NCI-H2227 treated with DMSO at 0.1 percent for 48 hours (cell line): ENCODE results near the gene ECHDC3.
"Not testable (repeated sequence)": the region's sequence is repeated elsewhere in the genome, so short reads cannot be mapped to it uniquely, and the experiment has no call there.

Experiments
- DNase-seq: peaks from one replicate; lab custom pipeline; 2025; lab: John Stamatoyannopoulos, UW

ECHDC3 gene

GRCh38 chr10:11715815-11716494 is 26.2 kb upstream of the ECHDC3 start:
- no peak for DNase-seq

- DNase-seq = no peak
Measured at GRCh38 chr10:11716686-11717085, 25.5 kb upstream of the ECHDC3 start.

- DNase-seq = no peak
Measured at GRCh38 chr10:11719496-11720259, 22.5 kb upstream of the ECHDC3 start.

GRCh38 chr10:11720260-11720741 is 21.9 kb upstream of the ECHDC3 start:
- DNase-seq = no peak

- DNase-seq = no peak
Measured at GRCh38 chr10:11721806-11722205, 20.4 kb upstream of the ECHDC3 start.

GRCh38 chr10:11723359-11723758 is 18.8 kb upstream of the ECHDC3 start:
- DNase-seq = no peak

- DNase-seq = peak; percentile 52
Measured at GRCh38 chr10:11724938-11725776, 17.0 kb upstream of the ECHDC3 start.

- no peak for DNase-seq
Measured at GRCh38 chr10:11725912-11726311, 16.3 kb upstream of the ECHDC3 start.

GRCh38 chr10:11727563-11727962 is 14.6 kb upstream of the ECHDC3 start:
- DNase-seq = no peak

GRCh38 chr10:11728353-11728752 is 13.8 kb upstream of the ECHDC3 start:
- DNase-seq = no peak

GRCh38 chr10:11729790-11730315 is 12.3 kb upstream of the ECHDC3 start:
- DNase-seq = no peak

GRCh38 chr10:11730779-11731178 is 11.4 kb upstream of the ECHDC3 start:
- DNase-seq = no peak

- DNase-seq = not testable (repeated sequence)
Measured at GRCh38 chr10:11736767-11737166, 5.4 kb upstream of the ECHDC3 start.

GRCh38 chr10:11737258-11738032 is 4.7 kb upstream of the ECHDC3 start:
- not testable (repeated sequence) for DNase-seq

GRCh38 chr10:11740907-11741306 is 1.3 kb upstream of the ECHDC3 start:
- no peak for DNase-seq

- DNase-seq = no peak
Measured at GRCh38 chr10:11741608-11742007, 574 bp upstream of the ECHDC3 start.

- no peak for DNase-seq
Measured at GRCh38 chr10:11742779-11743298, 657 bp downstream of the ECHDC3 start.

- DNase-seq = no peak
Measured at GRCh38 chr10:11743461-11744338, 1.5 kb downstream of the ECHDC3 start.

GRCh38 chr10:11745045-11745444 is 2.9 kb downstream of the ECHDC3 start:
- DNase-seq = no peak

GRCh38 chr10:11746883-11747539 is 4.8 kb downstream of the ECHDC3 start:
- DNase-seq = no peak
